Suprapubic skin (tissue), 3 donors: Measurements from ENCODE around the gene EML3.

Experiments used
- POLR2AphosphoS5 ChIP-seq, 3 donors: sonication (generic); formaldehyde crosslinking; IDR thresholded peaks; one replicate each; pipeline ENCODE4 v1.6.1; 2017; ENCODE audit warnings: antibody characterized with exemption in 3 of 3
- TF ChIP-seq, protein P1 (sequence below), 2 donors: fragments of 200-600 bp in 1 of 2; fragments of 450-650 bp in 1 of 2; sonication (generic) in 1 of 2; IDR thresholded peaks; one replicate each; pipeline ENCODE4 v1.5.1; 2016 to 2019; ENCODE audit warnings: antibody characterized with exemption in 2 of 2, mild to moderate bottlenecking in 1 of 2, moderate library complexity in 1 of 2

DNA sequence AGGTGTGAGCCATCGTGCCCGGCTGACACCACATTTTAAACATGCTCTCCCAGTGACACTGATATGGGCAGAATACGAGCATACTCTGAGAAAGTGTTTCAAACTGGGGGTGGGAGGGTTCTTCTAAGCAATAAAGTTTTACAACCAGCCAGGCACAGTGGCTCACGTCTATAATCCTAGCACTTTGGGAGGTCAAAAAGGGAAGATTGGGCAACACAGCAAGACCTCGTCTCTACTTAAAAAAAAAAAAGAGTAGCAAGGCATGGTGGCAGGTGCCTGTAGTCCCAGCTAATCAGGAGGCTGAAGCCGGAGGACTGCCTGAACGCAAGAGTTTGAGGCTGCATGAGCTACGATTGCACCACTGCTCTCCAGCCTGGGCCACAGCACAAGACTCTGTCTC is 31.6 kb upstream of the EML3 start:
- TF ChIP-seq POLR2AphosphoS5 (IDR thresholded peaks at IDR 0.05) = no peak
- TF ChIP-seq, protein P1, sequence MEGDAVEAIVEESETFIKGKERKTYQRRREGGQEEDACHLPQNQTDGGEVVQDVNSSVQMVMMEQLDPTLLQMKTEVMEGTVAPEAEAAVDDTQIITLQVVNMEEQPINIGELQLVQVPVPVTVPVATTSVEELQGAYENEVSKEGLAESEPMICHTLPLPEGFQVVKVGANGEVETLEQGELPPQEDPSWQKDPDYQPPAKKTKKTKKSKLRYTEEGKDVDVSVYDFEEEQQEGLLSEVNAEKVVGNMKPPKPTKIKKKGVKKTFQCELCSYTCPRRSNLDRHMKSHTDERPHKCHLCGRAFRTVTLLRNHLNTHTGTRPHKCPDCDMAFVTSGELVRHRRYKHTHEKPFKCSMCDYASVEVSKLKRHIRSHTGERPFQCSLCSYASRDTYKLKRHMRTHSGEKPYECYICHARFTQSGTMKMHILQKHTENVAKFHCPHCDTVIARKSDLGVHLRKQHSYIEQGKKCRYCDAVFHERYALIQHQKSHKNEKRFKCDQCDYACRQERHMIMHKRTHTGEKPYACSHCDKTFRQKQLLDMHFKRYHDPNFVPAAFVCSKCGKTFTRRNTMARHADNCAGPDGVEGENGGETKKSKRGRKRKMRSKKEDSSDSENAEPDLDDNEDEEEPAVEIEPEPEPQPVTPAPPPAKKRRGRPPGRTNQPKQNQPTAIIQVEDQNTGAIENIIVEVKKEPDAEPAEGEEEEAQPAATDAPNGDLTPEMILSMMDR (IDR thresholded peaks at IDR 0.05) = no peak
